Measurements from ENCODE around the gene WDR38.
A peak's percentile ranks its signal among the peaks of the same experiment; 100 is the strongest.

Gene WDR38

DNA sequence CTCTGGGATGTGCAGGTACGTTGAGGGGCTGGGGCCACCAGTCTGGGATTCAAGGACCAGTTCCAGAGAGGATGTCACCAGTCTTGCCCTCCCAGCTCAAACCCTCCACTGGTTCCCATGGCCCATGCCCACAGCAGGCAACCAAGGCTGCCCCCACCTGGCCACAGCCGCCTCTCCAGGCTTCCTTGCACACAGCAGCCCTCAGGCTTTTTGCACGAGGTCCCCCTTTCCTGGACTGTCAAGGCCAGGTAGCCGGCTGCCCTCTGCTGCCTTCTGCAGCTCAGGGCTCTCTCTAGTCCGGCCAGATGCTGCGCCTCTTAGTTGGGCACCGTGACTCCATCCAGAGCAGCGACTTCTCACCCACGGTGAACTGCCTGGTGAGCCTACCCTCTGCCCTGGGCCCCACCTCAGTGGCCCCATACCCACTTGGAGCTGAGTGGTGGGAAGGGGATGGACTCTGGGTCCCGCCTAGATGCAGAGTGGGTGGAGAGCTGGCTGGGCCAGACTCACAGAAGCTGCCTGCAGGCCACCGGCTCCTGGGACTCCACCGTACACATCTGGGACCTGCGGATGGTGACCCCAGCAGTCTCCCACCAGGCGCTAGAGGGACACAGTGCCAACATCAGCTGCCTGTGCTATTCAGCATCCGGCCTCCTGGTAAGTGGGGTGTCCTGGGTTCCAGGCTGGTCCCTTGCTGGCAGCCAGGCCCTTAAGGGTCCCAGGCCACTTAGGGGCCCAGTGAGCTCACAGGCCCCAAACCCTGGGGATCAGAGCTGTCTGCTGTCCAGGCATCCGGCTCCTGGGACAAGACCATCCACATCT lies 2.9 kb downstream of the WDR38 start:
- no peak for DNase-seq (ENCODE audit: low read depth)
- H3K4me3 ChIP-seq (ENCODE audit: low read depth, low read length), result no peak overlapping the region

DNA sequence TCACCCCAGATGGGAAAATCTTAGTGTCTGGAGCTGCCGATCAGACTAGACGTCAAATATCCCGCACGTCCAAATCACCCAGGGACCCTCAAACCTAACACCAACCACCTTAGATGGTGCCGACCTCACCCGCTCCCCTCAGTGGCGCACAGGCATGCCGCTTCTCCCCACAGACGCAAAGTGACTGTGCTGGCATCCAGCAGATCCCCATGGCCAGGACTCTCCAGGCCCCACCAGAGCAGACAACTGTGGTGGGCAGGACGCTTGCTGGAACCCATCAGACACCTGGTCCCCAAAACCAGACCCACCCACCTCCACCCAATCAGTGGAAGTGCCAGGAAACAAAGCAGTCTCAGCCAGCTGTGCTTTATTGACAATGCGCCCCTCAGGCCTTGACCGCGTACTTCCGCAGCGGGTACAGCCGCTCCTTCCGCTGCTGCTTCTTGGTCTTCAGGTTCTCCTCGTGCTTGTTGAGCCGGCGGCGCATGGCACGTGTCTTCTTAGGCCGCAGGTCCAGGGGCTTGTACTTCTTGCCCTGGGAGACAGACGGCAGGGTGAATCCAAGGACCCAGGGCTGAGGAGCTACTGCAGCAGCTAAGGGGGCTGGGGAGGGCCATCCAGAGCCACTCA lies 4.4 kb downstream of the WDR38 start:
- H3K4me3 ChIP-seq (ENCODE audit: low read depth, low read length), result no peak overlapping the region
- no peak for DNase-seq (ENCODE audit: low read depth)

DNA sequence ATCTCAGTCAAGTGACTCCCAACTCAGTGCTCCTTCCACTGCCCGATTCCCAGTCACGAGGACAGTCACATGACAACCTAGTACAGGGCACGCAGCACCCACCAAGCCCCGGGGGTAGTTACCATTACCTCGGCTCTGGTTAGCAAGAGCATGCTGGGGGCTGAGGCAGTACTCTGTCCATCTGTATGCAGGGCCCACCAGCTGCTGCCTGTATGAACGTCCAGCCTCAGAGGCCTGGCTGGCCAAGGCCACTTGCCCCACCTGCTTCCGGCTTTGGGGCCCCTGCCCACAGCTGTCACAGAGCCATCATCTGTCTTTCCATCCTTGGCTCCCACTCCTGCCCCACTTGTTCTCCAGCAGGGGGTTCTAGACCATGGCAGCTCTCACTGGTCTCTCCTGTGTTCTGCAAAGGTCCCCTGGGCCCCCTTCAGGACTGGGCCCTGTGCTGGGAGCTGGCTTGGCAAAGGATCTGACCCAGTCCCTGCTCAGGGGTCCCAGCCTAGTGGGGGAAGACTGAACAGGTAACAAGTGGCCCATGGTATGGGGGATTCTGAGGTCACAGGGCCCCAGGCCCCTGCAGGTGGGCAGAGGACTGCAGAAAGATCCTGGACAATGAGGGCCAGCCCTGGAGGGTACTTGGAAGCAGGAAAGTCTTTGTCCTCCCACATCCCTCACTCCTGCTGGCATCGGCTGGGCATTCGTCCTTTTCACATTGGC lies 5.2 kb downstream of the WDR38 start:
- DNase-seq (ENCODE audit: low read depth), result no peak
- no peak overlapping the region for H3K4me3 ChIP-seq (ENCODE audit: low read depth, low read length)

DNA sequence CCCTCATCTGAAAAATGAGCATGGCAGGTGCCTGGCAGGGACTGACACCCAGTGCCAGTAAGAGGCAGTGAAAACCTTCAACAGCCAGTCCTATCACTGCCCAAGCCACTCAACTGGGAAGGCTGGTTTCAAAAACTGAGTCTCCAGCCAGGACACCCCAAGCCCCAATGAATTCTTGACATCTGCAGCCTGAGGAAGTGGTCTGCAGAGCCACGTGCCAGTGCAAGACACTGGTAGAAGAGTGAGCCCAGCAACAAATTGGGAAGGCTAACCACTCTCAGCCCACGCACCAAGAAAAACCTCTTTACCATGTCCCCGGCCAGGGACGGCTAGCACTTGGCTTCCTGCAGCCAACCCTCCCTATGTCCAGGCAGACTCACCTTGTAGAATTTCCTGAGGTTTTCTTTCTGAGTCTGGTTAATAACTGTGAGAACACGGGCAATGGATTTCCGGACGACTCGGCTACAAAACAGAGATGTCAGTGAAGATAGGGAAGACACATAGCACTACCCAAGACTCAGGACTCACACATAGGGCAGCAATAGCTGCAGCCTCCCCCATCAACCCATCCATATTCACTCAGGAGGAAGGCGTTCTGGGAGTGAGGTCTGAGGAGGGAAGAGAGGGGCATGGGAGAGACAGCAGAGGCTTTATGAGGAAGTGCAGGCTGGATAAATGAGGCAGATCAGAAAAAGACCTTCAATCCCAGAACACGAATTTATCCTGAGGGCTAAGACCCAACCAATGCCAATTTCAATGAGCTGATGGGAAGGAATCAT lies 6.7 kb downstream of the WDR38 start:
- H3K4me3 ChIP-seq (ENCODE audit: low read depth, low read length), result peak overlapping the region; percentile 94
- no peak for DNase-seq (ENCODE audit: low read depth)

DNA sequence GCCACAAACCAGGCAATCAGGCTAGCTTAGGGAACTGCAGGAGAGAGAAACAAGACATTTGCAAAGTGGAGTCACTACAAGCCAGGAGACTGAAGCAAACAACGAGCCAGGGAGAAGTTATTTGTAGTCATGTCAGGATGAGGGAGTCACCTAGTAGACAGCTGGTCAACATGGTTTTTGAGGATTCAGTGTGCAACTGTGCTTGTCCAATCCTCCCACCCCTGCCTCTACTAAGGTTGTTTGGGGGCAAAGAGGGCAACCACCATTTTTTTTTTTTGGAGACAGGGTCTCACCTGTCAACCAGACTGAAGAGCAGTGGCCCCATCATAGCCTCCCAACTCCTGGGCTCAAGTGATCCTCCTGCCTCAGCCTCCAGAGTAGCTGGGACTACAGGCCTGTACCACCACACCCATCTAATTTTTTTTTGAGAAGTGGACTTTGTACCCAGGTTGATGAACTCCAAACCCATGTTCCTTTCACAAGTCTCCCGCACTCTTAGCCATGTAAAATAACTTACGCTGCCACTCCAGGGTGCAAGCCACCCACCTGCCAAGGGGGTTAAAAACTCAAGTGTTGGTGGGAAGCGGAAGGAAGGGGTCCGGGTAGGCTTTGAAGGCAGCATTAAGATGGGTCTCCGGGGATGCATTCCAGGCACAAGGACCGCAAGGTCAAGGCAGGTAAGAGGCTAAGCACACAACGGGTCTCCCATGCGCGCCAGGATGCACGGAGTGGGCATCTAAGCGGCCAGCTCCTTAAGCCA lies 7.5 kb downstream of the WDR38 start:
- DNase-seq (ENCODE audit: low read depth), result no peak
- H3K4me3 ChIP-seq (ENCODE audit: low read depth, low read length), result peak overlapping the region; percentile 94

DNA sequence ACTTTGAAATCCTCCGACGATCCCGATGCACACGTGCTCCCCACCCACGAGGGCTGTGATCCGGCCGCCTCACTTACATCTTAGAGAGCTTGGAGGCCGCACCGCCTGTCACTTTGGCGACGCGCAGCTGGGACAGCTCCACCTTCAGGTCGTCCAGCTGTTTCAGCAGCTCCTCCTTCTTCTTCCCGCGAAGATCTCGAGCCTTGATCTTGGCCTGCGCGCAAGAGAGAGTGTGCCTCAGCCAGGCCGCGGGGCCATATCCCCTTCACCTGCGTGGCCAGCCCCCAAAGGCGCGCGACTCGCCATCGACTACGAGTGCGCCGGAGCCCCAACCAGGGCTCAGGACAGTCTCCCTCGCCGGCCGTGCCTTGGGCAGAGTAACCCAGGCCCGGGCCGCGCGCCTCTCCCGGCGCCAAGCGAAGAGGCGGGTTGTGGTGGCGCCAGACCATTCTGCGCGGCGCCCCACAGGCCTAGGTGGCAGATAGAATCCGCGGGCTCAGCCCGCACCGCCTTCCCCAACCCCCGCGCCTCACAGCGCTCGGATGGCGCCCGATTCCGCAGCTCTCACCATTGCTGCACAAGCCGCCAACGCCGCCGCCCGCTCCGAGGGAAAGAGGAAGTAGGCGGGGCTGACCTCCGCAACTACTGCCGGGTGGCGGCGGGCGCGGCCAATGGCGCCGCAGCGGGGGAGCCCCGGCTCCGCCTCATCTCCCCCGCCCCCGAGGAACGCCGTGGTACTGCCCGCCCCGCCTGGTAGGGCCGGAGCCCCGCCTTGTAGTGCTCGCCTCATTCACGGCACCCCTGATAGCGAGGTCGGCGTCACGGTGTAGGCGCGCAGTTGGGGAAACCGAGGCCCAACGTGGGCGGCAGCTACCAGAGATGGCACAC lies 8.3 kb downstream of the WDR38 start, which contains the start of the genes ARPC5L and RPL35:
Gene ARPC5L, plus strand, starts transcription at position 789 of the 888 bp plus-strand sequence. CDS start 7,161 bp downstream, outside the sequence.
Gene RPL35, minus strand, starts transcription at position 616 of the 888 bp plus-strand sequence. Its CDS starts 45 bp downstream, at position 571.
- peak; percentile 74 for DNase-seq (ENCODE audit: low read depth)
- peak within 1 kb of the TSS; percentile 94 for H3K4me3 ChIP-seq (ENCODE audit: low read depth, low read length)

DNA sequence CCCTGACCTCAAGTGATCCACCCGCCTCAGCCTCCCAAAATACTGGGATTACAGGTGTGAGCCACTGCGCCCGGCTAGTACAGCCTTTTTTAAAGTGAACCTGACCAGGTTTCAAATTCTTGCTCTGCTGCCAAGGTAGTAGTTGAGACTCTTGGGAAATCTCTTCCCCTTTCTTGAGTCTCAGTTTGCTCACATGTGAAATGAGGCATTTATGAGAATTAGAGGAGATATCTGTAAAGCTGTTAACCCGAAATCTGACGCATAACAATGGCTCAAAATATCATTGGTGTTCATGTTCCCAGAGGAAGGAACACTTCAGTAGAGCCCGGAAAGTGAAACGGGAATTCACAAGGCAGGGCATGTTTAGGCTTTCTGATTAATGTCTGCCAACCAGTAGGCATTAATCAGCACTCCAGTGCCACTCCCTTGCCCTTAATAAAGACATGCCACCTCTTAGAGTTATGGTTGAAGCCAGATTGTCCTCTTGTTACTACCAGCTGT lies 10.2 kb downstream of the WDR38 start:
- H3K4me3 ChIP-seq (ENCODE audit: low read depth, low read length), result no peak overlapping the region
- DNase-seq (ENCODE audit: low read depth), result no peak

DNA sequence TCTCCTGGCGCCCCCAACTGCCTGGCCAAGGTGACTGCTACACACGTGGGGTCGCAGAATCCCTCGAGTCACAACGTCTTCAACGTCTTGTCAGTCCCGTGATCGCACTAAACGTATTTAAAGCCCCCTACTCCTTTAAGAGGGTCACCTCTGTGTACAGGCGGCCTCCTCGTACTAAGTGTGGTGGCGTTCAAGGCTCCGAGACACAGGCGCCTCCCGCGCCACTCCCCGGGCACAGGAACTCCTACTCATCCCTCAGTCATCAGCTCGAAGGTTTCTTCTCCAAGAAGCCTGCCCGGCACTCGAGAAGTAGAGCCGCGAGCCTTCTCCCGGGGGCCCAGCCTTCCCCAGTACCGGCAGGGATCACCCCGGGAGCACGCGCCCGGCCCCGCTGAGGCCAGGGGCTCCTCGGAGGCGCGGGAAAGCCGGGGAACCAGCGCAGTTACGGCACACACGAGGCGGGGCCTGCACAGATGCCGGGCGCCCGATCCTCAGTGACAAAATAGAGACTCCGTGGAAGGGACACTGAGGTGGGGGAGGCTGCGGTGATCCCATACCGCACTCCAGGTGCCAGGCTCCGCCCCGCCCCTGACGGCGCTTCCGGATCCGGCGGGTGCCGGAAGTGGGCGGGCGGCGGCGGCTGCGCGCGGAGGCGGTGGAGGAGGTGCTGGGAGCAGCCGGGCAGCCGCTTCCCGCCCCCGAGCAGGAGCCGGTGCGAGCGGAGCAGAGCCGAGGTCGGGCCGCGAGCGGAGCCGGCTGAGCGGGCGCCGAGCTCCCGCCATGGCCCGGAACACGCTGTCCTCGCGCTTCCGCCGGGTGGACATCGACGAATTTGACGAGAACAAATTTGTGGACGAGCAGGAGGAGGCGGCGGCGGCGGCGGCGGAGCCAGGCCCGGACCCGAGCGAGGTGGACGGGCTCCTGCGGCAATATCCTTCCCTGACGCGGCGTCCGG lies 15.5 kb downstream of the WDR38 start:
- H3K4me3 ChIP-seq (ENCODE audit: low read depth, low read length), result peak overlapping the region; percentile 95

DNA sequence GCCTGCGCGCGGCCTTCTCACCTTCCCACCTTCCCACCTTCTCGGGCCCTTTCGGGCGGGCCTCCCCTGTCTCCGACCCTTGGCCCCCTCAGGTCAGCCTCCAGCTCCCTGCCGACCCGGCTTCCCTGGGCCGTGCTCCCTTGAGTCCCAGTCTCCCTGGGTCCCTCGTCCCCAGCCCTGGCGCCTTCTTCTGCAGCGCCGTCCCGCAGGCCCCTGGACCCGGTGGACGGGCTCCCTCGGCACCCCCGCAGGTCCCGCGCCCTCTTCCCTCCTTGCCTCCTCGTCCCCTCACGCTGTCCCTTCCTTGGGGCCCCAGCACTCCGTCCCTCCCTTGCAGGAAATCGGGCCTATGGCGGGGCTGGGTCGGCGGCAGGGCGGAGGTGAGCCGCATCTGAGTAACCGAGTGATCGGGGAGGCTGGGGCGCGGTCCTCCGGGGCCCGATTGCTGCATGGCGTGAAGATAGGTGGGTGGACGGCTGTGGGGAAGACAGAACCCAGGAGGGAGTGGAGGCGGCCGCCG lies 16.3 kb downstream of the WDR38 start:
- no peak for DNase-seq (ENCODE audit: low read depth)
- peak overlapping the region; percentile 95 for H3K4me3 ChIP-seq (ENCODE audit: low read depth, low read length)

More for the DNA sequence above, 15.5 kb downstream of the WDR38 start:
- DNase-seq (ENCODE audit: low read depth), result no peak

DNA sequence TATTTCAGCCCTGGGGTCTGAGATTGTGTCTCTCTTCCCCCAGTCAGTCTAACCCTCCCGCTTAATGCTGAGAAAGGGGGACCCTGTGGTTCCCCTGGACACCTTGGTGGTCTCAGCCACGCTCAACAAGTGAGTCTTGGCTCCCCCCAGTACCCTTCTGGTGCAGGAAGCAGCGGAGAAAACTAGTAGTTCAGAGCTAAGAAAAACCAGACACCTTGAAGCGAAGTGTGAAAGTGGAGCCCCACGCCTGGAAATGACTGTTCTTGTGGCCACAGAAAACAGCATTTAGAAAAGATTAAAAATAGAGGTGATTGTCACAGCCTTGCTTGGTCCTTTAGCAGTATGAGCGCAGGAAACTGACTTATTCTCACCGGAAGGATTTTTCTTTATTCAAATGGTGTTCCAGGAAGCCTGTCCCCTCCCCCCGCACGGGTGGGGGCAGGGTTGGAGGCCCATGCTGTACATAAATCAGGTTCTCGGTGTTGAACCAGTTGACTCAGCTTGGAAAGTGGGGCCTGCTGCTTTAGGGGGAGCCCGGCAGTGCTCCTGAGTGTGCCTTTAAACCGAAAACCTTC lies 16.8 kb downstream of the WDR38 start:
- no peak for DNase-seq (ENCODE audit: low read depth)
- H3K4me3 ChIP-seq (ENCODE audit: low read depth, low read length), result peak overlapping the region; percentile 95

DNA sequence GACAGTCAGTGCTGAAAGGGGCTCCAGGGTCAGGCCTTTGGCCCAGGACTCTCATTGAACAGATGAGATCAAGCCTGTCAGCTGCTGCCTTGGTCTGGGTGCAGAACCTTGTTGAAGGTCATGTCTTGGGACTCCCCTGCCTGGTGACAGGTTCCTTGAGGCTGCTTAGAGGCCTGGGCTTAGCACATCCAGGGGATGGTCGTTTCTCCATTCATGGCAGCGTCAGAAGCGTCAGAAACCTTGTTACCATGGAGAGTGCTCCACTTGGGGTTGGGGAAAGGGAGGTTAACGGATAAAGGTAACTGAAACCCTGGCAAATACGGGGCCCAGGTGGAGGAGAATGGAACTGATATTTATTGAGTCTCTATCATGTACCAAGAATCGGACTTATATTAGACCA lies 17.5 kb downstream of the WDR38 start:
- DNase-seq (ENCODE audit: low read depth), result no peak
- H3K4me3 ChIP-seq (ENCODE audit: low read depth, low read length), result peak overlapping the region; percentile 95

DNA sequence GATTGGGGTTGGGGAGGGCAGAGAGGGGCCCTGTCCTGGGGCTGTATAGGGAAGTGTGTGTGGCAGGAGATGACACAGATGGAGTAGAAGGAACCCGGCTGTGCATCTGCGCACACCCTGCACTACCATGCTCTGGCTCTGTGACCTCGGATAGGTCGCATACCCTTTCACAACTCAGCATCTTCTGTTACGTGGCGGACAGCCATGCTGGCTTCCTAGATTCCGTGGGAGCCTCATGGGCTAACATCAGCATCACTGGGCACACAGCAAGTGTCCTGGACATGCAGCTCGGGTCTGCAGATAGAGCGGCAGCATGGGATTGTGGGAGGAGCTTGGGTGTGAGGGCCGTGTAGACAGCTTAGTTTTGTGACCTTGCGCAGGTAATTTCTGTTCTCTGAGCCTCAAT lies 17.9 kb downstream of the WDR38 start:
- DNase-seq (ENCODE audit: low read depth), result no peak
- peak overlapping the region; percentile 95 for H3K4me3 ChIP-seq (ENCODE audit: low read depth, low read length)

DNA sequence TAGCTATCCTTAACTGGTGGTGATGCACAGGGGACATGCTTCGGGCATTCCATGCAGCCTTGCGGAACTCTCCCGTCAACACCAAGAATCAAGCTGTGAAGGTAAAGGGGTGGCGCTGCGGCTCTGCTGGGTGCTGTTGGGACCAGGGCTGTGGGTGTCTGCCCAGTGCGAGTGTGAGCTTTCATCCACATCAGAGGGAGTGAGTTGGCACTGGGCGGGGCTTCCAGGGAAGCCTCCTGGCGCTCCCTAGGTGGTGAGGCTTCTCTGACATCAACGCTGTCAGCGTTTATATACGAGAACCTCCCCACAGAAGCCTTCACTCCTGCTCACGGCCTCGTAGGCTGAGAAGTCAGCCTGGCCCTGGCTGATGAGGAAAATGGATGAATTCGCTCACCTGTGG lies 20.4 kb downstream of the WDR38 start:
- no peak for DNase-seq (ENCODE audit: low read depth)

DNA sequence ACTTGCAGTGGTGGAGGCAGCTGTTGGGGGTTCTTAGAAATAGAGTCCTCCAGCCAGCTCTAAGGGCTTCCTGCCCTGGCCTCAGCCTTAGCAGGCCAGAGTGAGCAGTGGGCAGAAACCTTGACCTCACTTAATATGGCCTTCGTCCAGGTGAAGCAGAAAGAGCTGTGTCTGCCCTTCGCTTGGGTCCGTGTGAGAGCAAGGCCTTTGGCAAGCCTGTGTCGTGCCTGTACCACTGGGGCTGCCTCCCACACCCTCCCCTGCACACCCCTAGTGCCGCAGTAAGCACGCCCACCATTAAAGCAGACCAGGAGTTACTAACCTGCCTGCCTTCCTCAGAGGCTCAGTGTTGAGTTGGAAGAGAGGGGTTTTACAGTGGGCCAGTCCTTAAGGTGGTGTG lies 22.2 kb downstream of the WDR38 start:
- H3K4me3 ChIP-seq (ENCODE audit: low read depth, low read length), result no peak overlapping the region
- DNase-seq (ENCODE audit: low read depth), result no peak

More for the DNA sequence above, 20.4 kb downstream of the WDR38 start:
- no peak overlapping the region for H3K4me3 ChIP-seq (ENCODE audit: low read depth, low read length)

DNA sequence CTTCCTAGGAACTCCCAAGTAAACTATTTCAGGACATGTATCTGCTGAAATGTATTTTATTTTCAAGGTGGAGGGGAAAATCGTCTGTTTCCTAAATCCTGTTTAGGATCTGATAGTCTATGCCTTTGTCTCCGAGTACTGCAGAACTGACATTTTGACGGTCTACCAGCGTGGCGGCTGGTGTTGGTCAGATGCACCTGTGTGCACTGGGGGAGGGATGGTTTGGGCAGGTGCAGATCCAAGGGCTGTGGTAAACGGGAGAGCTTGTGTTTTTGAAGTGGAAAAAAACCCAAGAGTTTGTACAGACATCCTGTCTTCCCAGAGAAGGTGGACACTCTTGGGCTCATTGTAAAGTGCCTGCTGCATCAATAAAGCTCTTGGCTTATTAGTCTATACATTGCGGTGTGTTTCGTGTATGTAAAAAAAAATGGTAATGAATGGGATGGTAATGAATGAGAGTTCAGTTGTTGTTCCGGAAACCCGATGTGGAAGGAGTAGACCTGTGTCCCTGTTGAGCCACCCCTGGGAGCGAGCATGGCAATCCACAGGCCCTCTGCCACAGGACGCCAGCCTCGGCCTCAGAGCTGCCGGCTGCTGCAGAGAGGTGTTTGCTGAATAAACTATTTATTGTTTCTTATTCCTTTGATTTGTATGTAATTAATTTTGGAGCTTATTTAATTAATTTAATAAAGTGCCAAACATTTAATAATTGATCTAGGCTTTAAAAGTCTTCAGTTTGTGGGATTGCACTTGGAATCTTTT lies 23.9 kb downstream of the WDR38 start:
- no peak overlapping the region for H3K4me3 ChIP-seq (ENCODE audit: low read depth, low read length)
- DNase-seq (ENCODE audit: low read depth), result no peak

Measured in skeletal muscle cell (primary cell).